Cardiac fibroblast (primary cell): ENCODE measurements around the gene OR8D4.

Source experiments
- DNase-seq, 2 donors: peaks; one replicate each; pipeline versions ENCODE4 v3.0.0 to v3.0.0-alpha.2; 2010; ENCODE audit warnings: low read depth in 2 of 2
- H3K4me3 ChIP-seq, 2 donors: replicated peaks in 1 of 2; 1 replicate in 1 of 2; 2 replicates in 1 of 2; pipeline ENCODE4 v1.5.1; 2011; ENCODE audit warnings: low read depth in 2 of 2, low read length in 2 of 2, mild to moderate bottlenecking in 2 of 2, moderate library complexity in 1 of 2
- CTCF ChIP-seq: IDR thresholded peaks from one replicate; pipeline ENCODE4 v1.5.1; 2011; ENCODE audit warnings: low read depth, mild to moderate bottlenecking, low read length, inconsistent platforms

OR8D4 gene

GRCh38 chr11:123885570-123885969 is 16.4 kb upstream of the OR8D4 start, which contains the start of gene TMEM225:
Gene TMEM225, minus strand, starts transcription at chr11:123885670. Its CDS starts 245 bp downstream, at chr11:123885425.
- TF ChIP-seq CTCF, result no peak
- DNase-seq, result no peak
- no peak within 1 kb of the TSS for H3K4me3 ChIP-seq

- no peak for DNase-seq
- no peak for TF ChIP-seq CTCF
- H3K4me3 ChIP-seq, result no peak overlapping the region
Observed at GRCh38 chr11:123892031-123892430, 9.9 kb upstream of the OR8D4 start.

GRCh38 chr11:123899792-123900191 is 2.2 kb upstream of the OR8D4 start:
- no peak for DNase-seq
- no peak overlapping the region for H3K4me3 ChIP-seq
- no peak for TF ChIP-seq CTCF

- no peak for TF ChIP-seq CTCF
- no peak overlapping the region for H3K4me3 ChIP-seq
- DNase-seq, result no peak
Observed at GRCh38 chr11:123903932-123904331, 2.0 kb downstream of the OR8D4 start.

- DNase-seq, result no peak
- no peak for TF ChIP-seq CTCF
- H3K4me3 ChIP-seq, result no peak overlapping the region
Observed at GRCh38 chr11:123904932-123905331, 3.0 kb downstream of the OR8D4 start.

- no peak overlapping the region for H3K4me3 ChIP-seq
- no peak for DNase-seq
- no peak for TF ChIP-seq CTCF
Observed at GRCh38 chr11:123905826-123906225, 3.9 kb downstream of the OR8D4 start.

GRCh38 chr11:123920943-123921342 is 19.0 kb downstream of the OR8D4 start:
- TF ChIP-seq CTCF, result no peak
- H3K4me3 ChIP-seq, result no peak overlapping the region
- no peak for DNase-seq
